Measurements from ENCODE around the gene CCL8. TPM values are rescaled to one million over a fixed set of nuclear protein-coding genes. Genes with fewer than 3 reads are reported as not detected.

Gene CCL8
- total RNA-seq, 1 donor from 2014 or later: not detected

DNA sequence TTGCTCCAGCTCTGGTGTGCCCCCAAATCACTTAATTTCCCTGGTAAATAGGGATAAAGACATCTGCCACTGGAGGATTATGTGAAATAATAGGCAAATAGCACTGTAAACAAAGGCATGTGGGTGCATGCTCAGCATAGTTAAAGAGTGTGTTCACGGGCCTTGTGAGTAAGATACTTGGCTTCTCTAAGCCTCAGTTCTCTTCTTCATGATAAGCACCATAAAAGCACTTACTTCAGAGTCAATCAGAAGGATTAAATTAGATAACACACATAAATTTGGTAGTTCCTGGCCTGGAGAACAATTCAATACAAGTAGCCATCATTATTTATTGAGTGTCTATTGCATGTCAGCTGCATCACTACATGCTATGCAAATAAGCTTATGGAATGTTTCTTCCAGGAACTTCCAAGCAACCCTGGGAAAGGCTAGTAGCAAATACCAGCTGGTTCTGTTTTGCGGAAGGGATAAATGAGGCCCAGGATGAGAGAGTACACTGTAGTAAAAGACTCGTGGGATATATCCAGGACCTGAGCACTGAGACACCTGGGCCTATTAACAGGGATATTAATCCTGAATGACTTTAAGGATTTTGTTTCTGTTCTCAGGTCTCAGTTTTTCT, 19.2 kb upstream of the CCL8 start:
- H3K9me3 Mint-ChIP-seq: peaks cover 2% of the 10 kb centered on the region
- no peak overlapping the region for H3K4me3 Mint-ChIP-seq
- H3K4me1 Mint-ChIP-seq: peaks cover 6% of the 10 kb centered on the region
- CTCF ChIA-PET: no interaction called here
- POLR2A ChIA-PET: interaction anchor here (0.6 kb wide), 1 partner anchor 125 kb away, joined by 4 read pairs; no protein-coding TSS in a partner anchor
- TF ChIP-seq, protein P1, sequence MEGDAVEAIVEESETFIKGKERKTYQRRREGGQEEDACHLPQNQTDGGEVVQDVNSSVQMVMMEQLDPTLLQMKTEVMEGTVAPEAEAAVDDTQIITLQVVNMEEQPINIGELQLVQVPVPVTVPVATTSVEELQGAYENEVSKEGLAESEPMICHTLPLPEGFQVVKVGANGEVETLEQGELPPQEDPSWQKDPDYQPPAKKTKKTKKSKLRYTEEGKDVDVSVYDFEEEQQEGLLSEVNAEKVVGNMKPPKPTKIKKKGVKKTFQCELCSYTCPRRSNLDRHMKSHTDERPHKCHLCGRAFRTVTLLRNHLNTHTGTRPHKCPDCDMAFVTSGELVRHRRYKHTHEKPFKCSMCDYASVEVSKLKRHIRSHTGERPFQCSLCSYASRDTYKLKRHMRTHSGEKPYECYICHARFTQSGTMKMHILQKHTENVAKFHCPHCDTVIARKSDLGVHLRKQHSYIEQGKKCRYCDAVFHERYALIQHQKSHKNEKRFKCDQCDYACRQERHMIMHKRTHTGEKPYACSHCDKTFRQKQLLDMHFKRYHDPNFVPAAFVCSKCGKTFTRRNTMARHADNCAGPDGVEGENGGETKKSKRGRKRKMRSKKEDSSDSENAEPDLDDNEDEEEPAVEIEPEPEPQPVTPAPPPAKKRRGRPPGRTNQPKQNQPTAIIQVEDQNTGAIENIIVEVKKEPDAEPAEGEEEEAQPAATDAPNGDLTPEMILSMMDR (IDR thresholded peaks at IDR 0.05): no peak
- intact Hi-C loops (cut with micrococcal nuclease): no loop called here
- no peak overlapping the region for H3K27ac Mint-ChIP-seq
- H3K27me3 Mint-ChIP-seq: peaks cover 29% of the 10 kb centered on the region
- no peak for ATAC-seq (ENCODE audit: low read depth)
- no peak for DNase-seq
- no peaks in the 10 kb centered on the region for H3K36me3 Mint-ChIP-seq (ENCODE audit: low read depth)

DNA sequence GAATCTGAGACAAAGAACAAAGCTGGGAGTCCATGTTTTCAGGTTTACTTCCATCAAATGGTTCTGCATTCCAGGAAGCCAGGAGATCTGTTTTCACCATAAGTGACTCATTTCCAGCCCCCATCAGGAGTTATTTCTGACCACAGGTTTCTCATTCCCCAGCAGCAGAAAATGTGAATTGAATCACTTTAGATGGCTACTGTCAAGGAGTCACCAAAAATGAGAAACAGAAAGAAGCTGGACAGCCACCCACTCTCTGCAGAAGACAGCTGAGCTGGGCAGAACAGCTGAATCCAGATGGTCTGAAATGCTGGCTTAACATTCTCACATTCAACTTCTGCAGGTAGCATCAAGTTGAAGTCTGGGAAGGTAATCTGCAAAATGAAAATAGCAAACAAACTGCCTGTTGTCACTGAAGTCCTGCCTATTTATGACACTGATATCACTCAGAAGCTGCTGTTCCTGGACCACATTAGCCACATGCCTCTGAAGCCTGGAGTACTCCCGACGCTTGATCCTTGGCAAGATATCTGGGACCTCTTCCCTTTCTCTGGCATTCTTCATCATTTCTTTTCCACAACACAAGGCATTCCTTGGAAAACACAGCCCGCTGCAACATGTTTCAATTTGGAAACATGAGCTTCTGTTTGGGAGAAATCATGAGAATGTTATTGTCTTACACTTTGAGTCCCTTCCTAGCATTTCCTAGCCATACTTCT, 18.4 kb upstream of the CCL8 start:
- no peak for ATAC-seq (ENCODE audit: low read depth)

DNA sequence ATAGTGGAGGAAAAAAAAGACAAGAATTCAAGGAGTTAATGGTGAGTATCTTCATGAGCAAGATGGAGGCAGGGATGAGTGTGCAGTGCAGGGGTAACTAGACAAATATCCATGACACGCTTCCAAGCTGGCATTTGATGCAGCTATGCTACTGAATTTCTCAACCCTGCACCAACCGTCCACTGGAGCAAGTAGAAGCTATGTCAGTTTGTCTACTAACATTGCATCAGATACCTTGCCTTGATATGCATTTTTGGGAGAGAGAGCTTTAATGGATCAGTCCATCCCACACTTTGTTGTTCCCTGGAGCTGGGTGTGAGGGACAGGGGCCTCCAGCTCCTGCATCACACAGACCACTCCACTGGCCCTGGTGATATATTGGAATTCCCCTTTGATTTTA, 17.2 kb upstream of the CCL8 start:
- H3K36me3 Mint-ChIP-seq (ENCODE audit: low read depth): no peaks in the 10 kb centered on the region
- no peaks in the 10 kb centered on the region for H3K9me3 Mint-ChIP-seq
- intact Hi-C loops (cut with micrococcal nuclease): no loop called here
- CTCF ChIA-PET: interaction anchor here (1.3 kb wide), 1 partner anchor 59 kb away, joined by 3 read pairs; no protein-coding TSS in a partner anchor
- no peak for ATAC-seq (ENCODE audit: low read depth)
- no peak for DNase-seq
- POLR2A ChIA-PET: no interaction called here
- H3K4me1 Mint-ChIP-seq: peaks cover 6% of the 10 kb centered on the region
- no peak overlapping the region for H3K27ac Mint-ChIP-seq
- no peak overlapping the region for H3K4me3 Mint-ChIP-seq
- peaks cover 33% of the 10 kb centered on the region for H3K27me3 Mint-ChIP-seq
- TF ChIP-seq, protein P1 (IDR thresholded peaks at IDR 0.05): no peak

More for the DNA sequence above, 18.4 kb upstream of the CCL8 start:
- no peak overlapping the region for H3K27ac Mint-ChIP-seq
- ChIA-PET CTCF (no interaction called here), POLR2A (no interaction called here)
- peaks cover 6% of the 10 kb centered on the region for H3K4me1 Mint-ChIP-seq
- DNase-seq: no peak
- TF ChIP-seq, protein P1 (IDR thresholded peaks at IDR 0.05): no peak
- peaks cover 29% of the 10 kb centered on the region for H3K27me3 Mint-ChIP-seq
- no peaks in the 10 kb centered on the region for H3K36me3 Mint-ChIP-seq (ENCODE audit: low read depth)
- H3K9me3 Mint-ChIP-seq: peaks cover 2% of the 10 kb centered on the region
- no peak overlapping the region for H3K4me3 Mint-ChIP-seq
- intact Hi-C loops (cut with micrococcal nuclease): no loop called here

DNA sequence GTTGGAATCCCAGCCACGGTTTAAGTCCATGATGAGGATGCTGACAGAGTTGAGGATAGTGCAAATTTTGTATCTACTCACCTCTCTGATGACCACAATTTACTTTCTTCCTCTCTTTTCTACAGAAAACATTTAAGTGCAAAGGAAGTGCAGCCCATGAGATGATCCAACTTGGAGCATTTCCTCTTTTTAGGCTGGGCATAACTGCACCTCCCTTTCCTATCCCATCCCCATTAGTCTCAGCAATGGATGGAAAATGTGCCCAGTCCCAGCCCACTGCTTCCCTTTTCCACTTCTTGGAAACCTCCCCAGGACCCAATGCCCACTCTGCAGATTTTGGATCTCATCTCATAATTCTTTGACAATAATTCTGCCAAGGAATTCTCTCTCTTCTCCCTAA, 16.6 kb upstream of the CCL8 start:
- intact Hi-C loops (cut with micrococcal nuclease): no loop called here
- Mint-ChIP-seq H3K4me1 (peaks cover 6% of the 10 kb centered on the region), H3K27ac (no peak overlapping the region), H3K4me3 (no peak overlapping the region), H3K9me3 (no peaks in the 10 kb centered on the region), H3K27me3 (peaks cover 34% of the 10 kb centered on the region), H3K36me3 (ENCODE audit: low read depth) (no peaks in the 10 kb centered on the region)
- ATAC-seq (ENCODE audit: low read depth): no peak
- TF ChIP-seq, protein P1 (IDR thresholded peaks at IDR 0.05): no peak
- DNase-seq: no peak
- POLR2A ChIA-PET: no interaction called here
- CTCF ChIA-PET: interaction anchor here (1.3 kb wide), 1 partner anchor 59 kb away, joined by 3 read pairs; no protein-coding TSS in a partner anchor

DNA sequence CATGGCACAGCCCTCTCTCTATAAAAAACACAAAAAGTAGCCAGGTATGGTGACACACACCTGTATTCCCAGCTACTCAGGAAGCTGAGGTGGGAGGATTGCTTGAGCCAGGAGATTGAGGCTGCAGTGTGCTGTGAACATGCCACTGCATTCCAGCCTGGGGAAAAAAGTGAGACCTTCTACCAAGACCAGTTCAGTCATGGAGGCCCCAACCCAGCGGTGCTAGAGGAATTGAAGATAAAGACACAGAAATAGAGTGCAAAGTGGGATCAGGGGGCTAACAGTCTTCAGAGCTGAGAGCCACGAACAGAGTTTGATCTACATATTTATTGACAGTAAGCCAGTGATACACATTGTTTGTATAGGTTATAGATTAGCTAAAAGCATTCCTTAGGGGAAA, 15.6 kb upstream of the CCL8 start:
- intact Hi-C loops (cut with micrococcal nuclease): no loop called here

More for the DNA sequence above, 15.6 kb upstream of the CCL8 start:
- H3K9me3 Mint-ChIP-seq: no peaks in the 10 kb centered on the region
- no peak overlapping the region for H3K4me3 Mint-ChIP-seq
- POLR2A ChIA-PET: no interaction called here
- H3K36me3 Mint-ChIP-seq (ENCODE audit: low read depth): no peaks in the 10 kb centered on the region
- CTCF ChIA-PET: no interaction called here
- H3K4me1 Mint-ChIP-seq: peaks cover 6% of the 10 kb centered on the region
- H3K27me3 Mint-ChIP-seq: peaks cover 35% of the 10 kb centered on the region
- no peak overlapping the region for H3K27ac Mint-ChIP-seq
- TF ChIP-seq, protein P1 (IDR thresholded peaks at IDR 0.05): no peak
- ATAC-seq (ENCODE audit: low read depth) (no peak), DNase-seq (no peak)
